Fibroblast of skin of back (primary cell): Measurements from ENCODE around the gene GSC2.
A peak's percentile ranks its signal among the peaks of the same experiment; 100 is the strongest.

Experiments used
- DNase-seq: peaks from one replicate; pipeline ENCODE4 v3.0.0-alpha.2; 2013

GSC2 gene

GRCh38 chr22:19118329-19118880 is 31.7 kb downstream of the GSC2 start:
- DNase-seq: no peak

- no peak for DNase-seq
These were observed 33.0 kb downstream of the GSC2 start for GRCh38 chr22:19117111-19117512.

DNA sequence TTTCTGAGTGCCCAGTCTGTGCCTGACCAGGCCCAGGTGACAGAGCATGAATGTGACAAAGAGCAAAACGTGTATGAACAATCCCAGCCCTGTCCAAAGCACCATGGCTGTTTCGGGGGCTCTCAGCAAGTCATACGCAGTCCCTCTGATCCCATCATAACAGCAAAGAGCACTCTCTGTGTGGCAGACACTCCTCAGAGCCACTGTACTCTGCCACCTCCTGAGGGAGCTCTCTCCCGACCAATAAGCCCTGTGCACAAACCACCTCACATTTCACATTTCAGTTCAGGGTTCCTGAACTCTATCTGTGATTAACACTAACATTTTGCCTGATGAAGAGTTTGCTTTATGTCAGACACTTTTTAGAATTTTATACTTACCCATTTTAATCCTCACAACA is 34.5 kb downstream of the GSC2 start:
- DNase-seq: no peak

- DNase-seq: no peak
These were observed 35.0 kb downstream of the GSC2 start for GRCh38 chr22:19114984-19115552.

DNA sequence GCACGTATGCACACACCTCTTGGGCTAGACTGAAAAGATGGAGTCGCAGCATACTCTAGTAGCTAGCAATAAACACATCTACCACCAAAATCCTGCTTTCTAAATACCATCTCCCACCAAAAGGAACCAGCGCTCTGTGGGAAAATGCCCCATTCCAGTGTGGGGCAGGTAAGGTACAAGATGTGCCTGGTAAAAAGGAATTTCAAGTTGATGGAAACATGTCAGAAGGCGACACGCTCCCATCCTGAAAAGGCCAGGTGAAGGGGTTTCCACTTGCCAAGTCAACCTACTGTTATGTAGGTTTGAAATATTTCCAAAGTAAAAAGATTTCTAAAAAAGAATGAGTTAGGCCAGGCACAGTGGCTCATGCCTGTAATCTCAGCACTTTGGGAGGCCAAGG is 36.7 kb downstream of the GSC2 start:
- no peak for DNase-seq

- no peak for DNase-seq
These were observed 38.5 kb downstream of the GSC2 start for GRCh38 chr22:19111584-19111983.

GRCh38 chr22:19111140-19111539 is 39.0 kb downstream of the GSC2 start:
- no peak for DNase-seq

DNA sequence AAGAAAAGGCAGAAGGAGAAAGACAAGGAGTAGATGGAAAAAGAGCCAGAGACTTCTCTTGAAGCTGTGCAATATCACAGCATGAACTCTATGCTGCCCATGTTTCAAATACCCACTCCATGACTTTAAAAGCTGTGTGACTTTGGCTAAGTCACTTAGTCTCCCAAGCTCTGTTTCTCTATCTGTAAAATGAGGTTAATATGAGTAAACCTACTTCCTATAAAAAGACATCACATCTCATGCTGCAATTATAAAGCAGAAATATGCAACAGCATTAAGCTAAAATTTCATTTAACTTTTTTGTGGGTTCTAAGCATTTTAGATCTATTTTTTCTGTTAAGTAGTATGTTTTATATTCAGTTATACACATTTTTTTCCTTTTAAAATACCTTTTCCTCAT is 39.4 kb downstream of the GSC2 start:
- no peak for DNase-seq

- no peak for DNase-seq
These were observed 40.0 kb downstream of the GSC2 start for GRCh38 chr22:19110064-19110458.

DNA sequence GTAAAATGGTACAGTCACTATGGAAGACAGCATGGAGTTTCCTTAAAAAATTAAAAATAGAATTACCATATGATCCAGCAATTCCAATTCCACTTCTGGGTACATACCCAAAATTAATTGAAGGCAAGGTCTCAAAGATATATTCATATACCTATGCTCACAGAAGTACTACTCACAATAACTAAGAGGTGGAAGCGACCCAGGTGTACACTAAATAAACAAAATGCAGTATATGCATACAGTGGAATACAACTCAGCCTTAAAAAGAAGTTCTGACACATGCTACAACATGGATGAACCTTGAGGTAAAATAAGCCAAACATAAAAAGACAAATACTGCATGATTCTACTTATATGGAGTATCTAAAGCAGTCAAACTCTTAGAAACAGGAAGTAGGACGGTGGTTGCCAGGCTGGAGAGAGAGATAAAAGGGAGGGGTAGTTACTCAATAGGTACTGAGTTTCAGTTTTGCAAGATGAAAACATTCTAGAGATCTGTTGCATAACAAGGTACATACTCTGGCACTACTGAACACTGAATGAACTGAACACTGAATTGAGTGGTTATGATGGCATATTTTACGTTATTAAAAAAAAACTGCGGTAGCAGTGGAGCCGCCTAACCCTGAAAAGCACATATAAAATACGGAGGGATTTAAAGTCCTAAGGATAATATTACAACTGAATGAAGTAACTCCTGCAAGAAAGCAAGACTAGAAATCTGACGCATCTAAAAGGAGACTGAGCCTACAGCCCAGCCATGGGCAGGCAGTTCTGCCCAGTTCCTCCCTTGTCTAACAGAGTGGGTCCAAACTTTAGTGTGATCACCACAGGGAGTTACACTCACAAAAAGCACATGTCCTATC is 40.7 kb downstream of the GSC2 start:
- DNase-seq: no peak

DNA sequence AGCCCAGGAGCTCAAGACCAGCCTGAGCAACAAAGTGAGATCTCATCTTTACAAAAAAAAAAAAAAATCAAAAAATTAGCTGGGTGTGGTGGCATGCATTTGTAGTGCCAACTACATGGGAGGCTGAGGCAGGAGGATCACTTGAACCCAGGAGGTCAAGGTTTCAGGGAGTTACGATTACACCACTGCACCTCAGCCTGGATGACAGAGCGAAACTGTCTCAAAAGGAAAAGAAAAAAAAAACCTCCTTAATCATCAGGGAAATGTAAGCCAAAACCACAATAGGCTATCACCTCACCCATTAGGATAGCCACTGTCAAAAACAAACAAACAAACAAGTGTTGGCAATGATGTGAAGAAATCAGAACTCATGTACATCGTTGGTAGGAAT is 41.3 kb downstream of the GSC2 start:
- DNase-seq: no peak

DNA sequence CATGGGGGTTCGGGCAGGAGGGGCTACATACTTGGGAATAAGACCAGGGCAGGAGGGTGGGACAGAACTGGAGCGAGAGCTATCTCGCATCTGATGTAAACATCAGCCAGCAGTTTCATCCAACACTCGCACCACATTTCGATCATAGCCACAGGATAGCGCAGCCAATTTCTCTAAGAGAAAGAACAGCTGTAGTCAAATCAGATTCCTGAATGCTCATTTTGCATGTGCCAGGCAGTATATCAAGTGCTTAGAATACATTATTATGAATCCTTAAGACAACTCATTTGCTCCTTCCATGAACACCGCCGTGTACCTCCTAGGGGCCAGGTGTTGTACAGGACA is 42.4 kb downstream of the GSC2 start:
- DNase-seq: no peak

- no peak for DNase-seq
These were observed 43.0 kb downstream of the GSC2 start for GRCh38 chr22:19106886-19107729.

- DNase-seq: no peak
These were observed 44.0 kb downstream of the GSC2 start for GRCh38 chr22:19105867-19106802.

DNA sequence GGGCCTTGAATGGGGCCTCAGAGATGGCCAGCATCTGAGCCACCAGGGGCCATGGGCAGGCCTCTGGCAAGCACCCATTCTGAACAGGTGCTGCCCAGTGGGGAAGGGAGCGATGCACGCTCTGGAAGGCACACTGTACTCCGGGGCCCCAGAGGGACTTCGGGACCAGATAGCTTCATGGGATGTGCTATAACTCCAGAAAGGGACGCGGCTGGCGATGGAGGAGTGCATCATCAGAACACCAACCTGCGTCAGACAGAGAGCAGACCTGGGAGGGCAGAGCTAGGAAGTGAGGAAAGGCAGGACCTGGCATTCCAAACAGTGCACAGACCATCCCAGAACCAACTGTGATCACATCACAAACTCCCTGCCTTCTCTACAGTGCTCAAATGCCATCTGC is 44.6 kb downstream of the GSC2 start:
- no peak for DNase-seq

DNA sequence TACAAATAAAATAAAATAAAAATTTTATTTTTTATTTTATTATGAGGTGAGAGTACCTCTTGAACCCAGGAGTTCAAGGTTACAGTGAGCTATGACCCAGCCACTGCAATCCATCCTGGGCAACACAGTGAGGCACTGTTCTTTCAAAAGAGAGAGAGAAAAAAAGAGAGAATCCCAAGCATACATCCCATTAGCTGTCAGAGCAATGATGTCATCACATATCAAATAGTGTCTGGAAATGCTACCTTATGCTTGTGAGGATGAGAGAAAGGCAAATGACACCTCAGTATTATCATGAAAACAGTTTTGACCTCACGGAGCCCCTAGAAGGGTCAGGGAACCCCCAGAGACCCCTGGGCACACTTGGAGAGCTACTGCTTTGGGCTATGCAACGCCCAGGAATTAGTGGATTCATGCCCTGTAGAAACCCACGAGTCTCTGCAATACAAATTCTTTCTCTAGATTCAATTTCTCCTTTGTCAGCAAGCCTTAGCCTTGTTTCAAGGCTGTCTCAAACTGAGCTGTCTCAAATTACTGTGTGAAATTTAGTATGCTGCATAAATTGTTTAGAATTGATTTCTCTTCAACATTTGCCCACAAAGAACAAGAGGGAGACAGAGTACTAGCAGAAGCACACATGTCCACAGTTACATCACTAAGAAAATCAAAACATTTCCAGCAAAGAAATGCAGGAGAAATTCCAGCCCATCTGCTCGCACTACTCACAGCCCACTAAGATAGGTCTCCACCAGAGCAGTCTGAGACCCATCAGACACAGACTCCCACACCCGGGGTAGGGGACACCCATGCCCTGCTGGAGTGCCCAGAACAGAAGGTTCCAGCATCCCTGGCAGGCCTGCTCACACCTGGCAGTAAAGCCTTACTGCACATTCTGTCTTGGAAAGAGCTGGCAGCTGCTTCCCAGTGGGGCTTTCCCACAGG is 45.9 kb downstream of the GSC2 start:
- DNase-seq: peak; percentile 15

DNA sequence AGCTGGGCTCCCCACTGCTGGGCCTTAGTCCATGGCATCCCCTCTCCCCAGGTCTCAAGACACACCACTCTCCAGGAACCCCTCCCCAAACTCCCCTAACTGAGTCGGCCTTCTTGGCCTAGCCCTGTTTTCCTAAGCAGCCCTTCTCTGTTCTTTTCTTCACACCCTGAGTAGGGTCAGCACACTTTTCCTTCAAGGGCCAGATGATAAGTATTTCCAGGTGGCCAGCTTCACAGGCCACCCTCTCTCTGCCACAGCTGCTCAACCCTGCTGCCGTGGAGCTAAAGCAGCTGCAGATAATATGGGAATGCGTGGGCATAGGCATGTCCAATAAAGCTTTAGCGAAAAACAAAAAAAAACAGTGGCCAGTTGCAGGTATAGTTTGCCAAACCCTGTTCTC is 51.9 kb downstream of the GSC2 start:
- DNase-seq: no peak

DNA sequence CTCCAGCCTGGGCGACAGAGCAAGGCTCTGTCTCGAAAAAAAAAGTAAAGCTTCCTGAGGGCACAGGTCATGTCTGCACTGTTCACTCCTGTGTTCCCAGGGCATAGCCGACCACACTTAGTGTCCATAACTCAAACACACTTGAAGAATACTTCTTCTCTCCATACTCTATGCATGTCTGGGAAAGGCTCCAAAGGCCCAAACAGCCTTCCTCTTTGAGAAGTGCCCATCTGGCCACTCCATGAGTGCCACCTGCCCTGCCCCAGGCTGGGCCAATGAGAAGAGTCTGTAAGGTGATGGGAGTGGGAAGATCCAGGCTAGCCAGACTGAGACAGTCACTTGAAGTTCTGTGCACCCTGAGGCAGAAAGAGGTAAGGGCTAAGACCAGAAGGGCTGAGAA is 52.6 kb downstream of the GSC2 start:
- no peak for DNase-seq
